Mesenchymal stem cell (in vitro differentiated cells and primary cell): Measurements from ENCODE around the gene PRICKLE1.

ENCODE experiments used
- DNase-seq: peaks from one replicate; pipeline ENCODE4 v3.0.0-alpha.2; 2013
- H2AFZ ChIP-seq: one replicate; pipeline ENCODE4 v1.6.1; 2013; ENCODE audit warnings: low read depth, mild to moderate bottlenecking, control low read depth, inconsistent platforms, low read length, moderate library complexity
- H2AK5ac ChIP-seq: 2 replicates; pipeline ENCODE4 v1.6.1; 2013; ENCODE audit warnings: low read length, moderate library complexity, mild to moderate bottlenecking, inconsistent platforms; ENCODE audit not compliant: severe bottlenecking
- H2BK120ac ChIP-seq: one replicate; pipeline ENCODE4 v1.6.1; 2013; ENCODE audit warnings: low read depth, mild to moderate bottlenecking, inconsistent platforms, low read length, moderate library complexity
- H2BK12ac ChIP-seq, 2 experiments: one replicate each; pipeline ENCODE4 v1.6.1; 2013; ENCODE audit warnings: inconsistent platforms in 2 of 2, low read length in 2 of 2, mild to moderate bottlenecking in 2 of 2, moderate library complexity in 2 of 2, control low read depth in 1 of 2
- H2BK15ac ChIP-seq: one replicate; pipeline ENCODE4 v1.6.1; 2013; ENCODE audit warnings: mild to moderate bottlenecking, low read depth, inconsistent platforms; ENCODE audit not compliant: poor library complexity, severe bottlenecking
- H2BK5ac ChIP-seq: 2 replicates; pipeline ENCODE4 v1.6.1; 2013; ENCODE audit warnings: low read depth, mild to moderate bottlenecking, low read length, control low read depth, inconsistent platforms; ENCODE audit not compliant: poor library complexity, severe bottlenecking
- H3K14ac ChIP-seq, 2 experiments: one replicate each; pipeline ENCODE4 v1.6.1; 2013; ENCODE audit warnings: inconsistent platforms in 2 of 2, low read length in 2 of 2, control low read depth in 1 of 2, mild to moderate bottlenecking in 1 of 2, moderate library complexity in 1 of 2
- H3K18ac ChIP-seq, 2 experiments: one replicate each; pipeline ENCODE4 v1.6.1; 2013; ENCODE audit warnings: inconsistent platforms in 2 of 2, low read length in 2 of 2, control low read depth in 1 of 2, low read depth in 1 of 2, mild to moderate bottlenecking in 1 of 2
- H3K23ac ChIP-seq, 2 experiments: one replicate each; pipeline ENCODE4 v1.6.1; 2013; ENCODE audit warnings: inconsistent platforms in 2 of 2, low read length in 2 of 2, mild to moderate bottlenecking in 2 of 2, moderate library complexity in 2 of 2, control low read depth in 1 of 2
- H3K27ac ChIP-seq: 2 replicates; pipeline ENCODE4 v1.5.1; 2013; ENCODE audit warnings: mild to moderate bottlenecking, moderate library complexity, low read length, control low read depth, inconsistent platforms; ENCODE audit not compliant: poor library complexity, severe bottlenecking
- H3K27me3 ChIP-seq, 2 experiments: 2 replicates each; pipeline versions ENCODE4 v1.6.1 to v1.7.0; 2013; ENCODE audit warnings: low read length in 2 of 2, mild to moderate bottlenecking in 2 of 2, moderate library complexity in 2 of 2, control low read depth in 1 of 2, inconsistent platforms in 1 of 2; ENCODE audit not compliant: control insufficient read depth in 1 of 2, insufficient read depth in 1 of 2
- H3K36me3 ChIP-seq, 2 experiments: 2 replicates each; pipeline versions ENCODE4 v1.6.1 to v1.7.0; 2013; ENCODE audit warnings: low read length in 2 of 2, control low read depth in 1 of 2, inconsistent platforms in 1 of 2, low read depth in 1 of 2, mild to moderate bottlenecking in 1 of 2; ENCODE audit not compliant: insufficient read depth in 2 of 2, control insufficient read depth in 1 of 2
- H3K4ac ChIP-seq, 2 experiments: one replicate each; pipeline ENCODE4 v1.6.1; 2013; ENCODE audit warnings: inconsistent platforms in 2 of 2, low read length in 2 of 2, mild to moderate bottlenecking in 2 of 2, moderate library complexity in 2 of 2, control low read depth in 1 of 2, low read depth in 1 of 2
- H3K4me1 ChIP-seq: 2 replicates; pipeline ENCODE4 v1.6.1; 2013; ENCODE audit warnings: low read depth, low read length, control low read depth; ENCODE audit not compliant: control insufficient read depth, insufficient read depth
- H3K4me2 ChIP-seq: 2 replicates; pipeline ENCODE4 v1.6.1; 2013; ENCODE audit warnings: low read length, mild to moderate bottlenecking, inconsistent platforms; ENCODE audit not compliant: poor library complexity, severe bottlenecking
- H3K4me3 ChIP-seq, 2 experiments: 2 replicates each; pipeline versions ENCODE4 v1.5.1 to v1.7.0; 2013; ENCODE audit warnings: low read length in 2 of 2, mild to moderate bottlenecking in 2 of 2, control low read depth in 1 of 2, low read depth in 1 of 2; ENCODE audit not compliant: insufficient read depth in 1 of 2
- H3K79me1 ChIP-seq: replicated peaks from 2 replicates; pipeline ENCODE4 v1.6.1; 2013; ENCODE audit warnings: mild to moderate bottlenecking, control low read depth, low read length, inconsistent platforms; ENCODE audit not compliant: poor library complexity, severe bottlenecking
- H3K9ac ChIP-seq: 2 replicates; pipeline ENCODE4 v1.7.0; 2013; ENCODE audit warnings: mild to moderate bottlenecking, low read length, moderate library complexity
- H3K9me3 ChIP-seq: 2 replicates; pipeline ENCODE4 v1.7.0; 2013; ENCODE audit warnings: mild to moderate bottlenecking, low read length; ENCODE audit not compliant: control insufficient read depth
- H4K8ac ChIP-seq: one replicate; pipeline ENCODE4 v1.6.1; 2013; ENCODE audit warnings: inconsistent platforms, mild to moderate bottlenecking, low read length, moderate library complexity
- H4K91ac ChIP-seq: one replicate; pipeline ENCODE4 v1.6.1; 2013; ENCODE audit warnings: mild to moderate bottlenecking, low read length, inconsistent platforms
- WGBS: methylation state at CpG from one replicate; pipeline ENCODE4 v1.1.7; 2013; ENCODE audit warnings: mixed read lengths; 5-methylcytosine and 5-hydroxymethylcytosine counted together

PRICKLE1 gene

GRCh38 chr12:42606471-42606870 is 16.9 kb upstream of the PRICKLE1 start:
- H2AK5ac ChIP-seq = no peak overlapping the region
- no peak overlapping the region for H2BK15ac ChIP-seq
- no peak overlapping the region for H3K23ac ChIP-seq
- no peaks in the 10 kb centered on the region for H3K36me3 ChIP-seq
- WGBS = 91% methylated on average over 1 of the region's 1 CpG
- H3K9me3 ChIP-seq = no peaks in the 10 kb centered on the region
- no peak overlapping the region for H3K9ac ChIP-seq
- H3K18ac ChIP-seq = no peak overlapping the region
- no peak for DNase-seq
- no peak overlapping the region for H3K4me3 ChIP-seq
- no peak overlapping the region for H2BK12ac ChIP-seq
- no peak overlapping the region for H2BK120ac ChIP-seq
- no peak overlapping the region for H3K27ac ChIP-seq
- H3K27me3 ChIP-seq = no peaks in the 10 kb centered on the region
- H2BK5ac ChIP-seq = no peak overlapping the region
- peaks cover 2% of the 10 kb centered on the region for H3K4me1 ChIP-seq
- no peak overlapping the region for H3K4ac ChIP-seq
- H4K8ac ChIP-seq = no peak overlapping the region
- H3K4me2 ChIP-seq = no peak overlapping the region
- H2AFZ ChIP-seq = no peak overlapping the region
- no peak overlapping the region for H4K91ac ChIP-seq
- H3K79me1 ChIP-seq = no peaks in the 10 kb centered on the region
- H3K14ac ChIP-seq = no peak overlapping the region

GRCh38 chr12:42605685-42606084 is 16.1 kb upstream of the PRICKLE1 start:
- Histone ChIP-seq H3K4me1 (peaks cover 2% of the 10 kb centered on the region), H3K23ac (no peak overlapping the region), H2AK5ac (no peak overlapping the region), H2BK15ac (no peak overlapping the region), H3K36me3 (no peaks in the 10 kb centered on the region), H3K9me3 (no peaks in the 10 kb centered on the region), H2AFZ (no peak overlapping the region), H3K27ac (no peak overlapping the region), H3K27me3 (no peaks in the 10 kb centered on the region), H3K4me2 (no peak overlapping the region), H3K18ac (no peak overlapping the region), H2BK5ac (no peak overlapping the region), H2BK120ac (no peak overlapping the region), H3K9ac (no peak overlapping the region), H3K4me3 (no peak overlapping the region), H3K14ac (no peak overlapping the region), H3K79me1 (no peaks in the 10 kb centered on the region), H2BK12ac (no peak overlapping the region), H3K4ac (no peak overlapping the region), H4K8ac (no peak overlapping the region), H4K91ac (no peak overlapping the region)
- DNase-seq = no peak

GRCh38 chr12:42603246-42603990 is 13.9 kb upstream of the PRICKLE1 start:
- H3K36me3 ChIP-seq = no peaks in the 10 kb centered on the region
- H3K27ac ChIP-seq = no peak overlapping the region
- H3K4ac ChIP-seq = no peak overlapping the region
- H2BK15ac ChIP-seq = no peak overlapping the region
- no peak overlapping the region for H2BK5ac ChIP-seq
- no peak overlapping the region for H3K4me3 ChIP-seq
- no peak overlapping the region for H3K9ac ChIP-seq
- H2BK120ac ChIP-seq = no peak overlapping the region
- H3K14ac ChIP-seq = no peak overlapping the region
- H4K8ac ChIP-seq = no peak overlapping the region
- no peak overlapping the region for H4K91ac ChIP-seq
- no peaks in the 10 kb centered on the region for H3K79me1 ChIP-seq
- H3K27me3 ChIP-seq = no peaks in the 10 kb centered on the region
- H2AK5ac ChIP-seq = no peak overlapping the region
- WGBS = 61% methylated on average over 6 of the region's 6 CpGs
- H2BK12ac ChIP-seq = no peak overlapping the region
- H3K4me2 ChIP-seq = no peak overlapping the region
- no peaks in the 10 kb centered on the region for H3K9me3 ChIP-seq
- H3K23ac ChIP-seq = no peak overlapping the region
- no peak overlapping the region for H3K18ac ChIP-seq
- no peak overlapping the region for H2AFZ ChIP-seq
- no peak for DNase-seq
- peaks cover 2% of the 10 kb centered on the region for H3K4me1 ChIP-seq

GRCh38 chr12:42593874-42594273 is 4.3 kb upstream of the PRICKLE1 start:
- no peak overlapping the region for H2BK15ac ChIP-seq
- H2AK5ac ChIP-seq = no peak overlapping the region
- WGBS = 95% methylated on average over 2 of the region's 2 CpGs
- no peak overlapping the region for H4K91ac ChIP-seq
- no peak overlapping the region for H3K18ac ChIP-seq
- H3K4me2 ChIP-seq = no peak overlapping the region
- H3K36me3 ChIP-seq = no peaks in the 10 kb centered on the region
- H3K4ac ChIP-seq = no peak overlapping the region
- no peak overlapping the region for H3K4me3 ChIP-seq
- no peak overlapping the region for H2BK12ac ChIP-seq
- peaks cover 5% of the 10 kb centered on the region for H3K4me1 ChIP-seq
- no peak overlapping the region for H2BK120ac ChIP-seq
- no peak overlapping the region for H3K14ac ChIP-seq
- no peaks in the 10 kb centered on the region for H3K27me3 ChIP-seq
- H3K9me3 ChIP-seq = no peaks in the 10 kb centered on the region
- H4K8ac ChIP-seq = no peak overlapping the region
- no peak overlapping the region for H3K9ac ChIP-seq
- no peak overlapping the region for H3K27ac ChIP-seq
- no peak for DNase-seq
- H3K79me1 ChIP-seq = no peaks in the 10 kb centered on the region
- H3K23ac ChIP-seq = no peak overlapping the region
- no peak overlapping the region for H2BK5ac ChIP-seq
- no peak overlapping the region for H2AFZ ChIP-seq
